Bronchial epithelial cell (primary cell): Measurements from ENCODE around the gene TTC13. TPM values are rescaled to one million over a fixed set of nuclear protein-coding genes. Genes with fewer than 3 reads are reported as not detected.
A peak's percentile ranks its signal among the peaks of the same experiment; 100 is the strongest.

Experiments used
- DNase-seq: peaks from one replicate; pipeline ENCODE4 v3.0.0-alpha.2; 2010; ENCODE audit warnings: low read depth
- FAIRE-seq: peaks from 2 replicates; lab custom pipeline; 2011; peaks lifted over from hg19 to GRCh38; lab: Jason Lieb, UNC
- H3K27me3 ChIP-seq: 2 replicates; pipeline ENCODE4 v1.5.1; 2011; ENCODE audit warnings: low read length; ENCODE audit not compliant: control insufficient read depth, insufficient read depth
- H3K36me3 ChIP-seq: 2 replicates; pipeline ENCODE4 v1.5.1; 2011; ENCODE audit warnings: low read length; ENCODE audit not compliant: control insufficient read depth, insufficient read depth
- H3K4me3 ChIP-seq: 2 replicates; pipeline ENCODE4 v1.5.1; 2011; ENCODE audit warnings: mild to moderate bottlenecking, low read depth, low read length, control low read depth
- total RNA-seq: library from RNA; depleted of rRNA; stranded (reverse); fragments of >200 nt; gene quantifications from 2 replicates; pipeline ENCODE4 v1.2.1, GENCODE V29; 2014
- TF ChIP-seq, protein P1 (sequence below): IDR thresholded peaks from 2 replicates; pipeline ENCODE4 v1.5.1; 2011; ENCODE audit warnings: mild to moderate bottlenecking, moderate library complexity, low read length, control low read depth, inconsistent platforms; ENCODE audit not compliant: insufficient read depth, severe bottlenecking

TTC13 gene
- total RNA-seq, 1 donor from 2014 or later, result 8.7 TPM

DNA sequence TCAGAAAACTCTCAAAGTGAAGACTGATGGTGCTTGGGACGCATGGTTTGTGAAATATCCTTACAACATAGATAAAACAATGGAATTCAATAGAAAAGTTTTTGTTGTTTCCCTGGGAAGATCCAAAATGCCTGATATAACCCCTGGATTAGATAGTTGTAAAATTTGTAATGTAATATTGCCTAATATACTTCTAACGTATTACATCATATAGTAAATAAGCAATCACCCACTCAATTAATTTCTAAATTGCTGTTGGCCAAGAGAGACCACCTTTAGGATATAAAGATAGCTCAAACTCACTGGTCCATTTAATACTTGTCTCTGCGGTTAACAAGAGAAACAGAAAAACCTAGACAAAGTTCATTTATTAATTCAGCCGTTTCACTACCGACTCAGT is 42.2 kb downstream of the TTC13 start:
- TF ChIP-seq, protein P1, sequence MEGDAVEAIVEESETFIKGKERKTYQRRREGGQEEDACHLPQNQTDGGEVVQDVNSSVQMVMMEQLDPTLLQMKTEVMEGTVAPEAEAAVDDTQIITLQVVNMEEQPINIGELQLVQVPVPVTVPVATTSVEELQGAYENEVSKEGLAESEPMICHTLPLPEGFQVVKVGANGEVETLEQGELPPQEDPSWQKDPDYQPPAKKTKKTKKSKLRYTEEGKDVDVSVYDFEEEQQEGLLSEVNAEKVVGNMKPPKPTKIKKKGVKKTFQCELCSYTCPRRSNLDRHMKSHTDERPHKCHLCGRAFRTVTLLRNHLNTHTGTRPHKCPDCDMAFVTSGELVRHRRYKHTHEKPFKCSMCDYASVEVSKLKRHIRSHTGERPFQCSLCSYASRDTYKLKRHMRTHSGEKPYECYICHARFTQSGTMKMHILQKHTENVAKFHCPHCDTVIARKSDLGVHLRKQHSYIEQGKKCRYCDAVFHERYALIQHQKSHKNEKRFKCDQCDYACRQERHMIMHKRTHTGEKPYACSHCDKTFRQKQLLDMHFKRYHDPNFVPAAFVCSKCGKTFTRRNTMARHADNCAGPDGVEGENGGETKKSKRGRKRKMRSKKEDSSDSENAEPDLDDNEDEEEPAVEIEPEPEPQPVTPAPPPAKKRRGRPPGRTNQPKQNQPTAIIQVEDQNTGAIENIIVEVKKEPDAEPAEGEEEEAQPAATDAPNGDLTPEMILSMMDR, result no peak
- Histone ChIP-seq H3K4me3 (no peak overlapping the region), H3K36me3 (no peaks in the 10 kb centered on the region), H3K27me3 (no peaks in the 10 kb centered on the region)
- FAIRE-seq (no peak), DNase-seq (no peak)

DNA sequence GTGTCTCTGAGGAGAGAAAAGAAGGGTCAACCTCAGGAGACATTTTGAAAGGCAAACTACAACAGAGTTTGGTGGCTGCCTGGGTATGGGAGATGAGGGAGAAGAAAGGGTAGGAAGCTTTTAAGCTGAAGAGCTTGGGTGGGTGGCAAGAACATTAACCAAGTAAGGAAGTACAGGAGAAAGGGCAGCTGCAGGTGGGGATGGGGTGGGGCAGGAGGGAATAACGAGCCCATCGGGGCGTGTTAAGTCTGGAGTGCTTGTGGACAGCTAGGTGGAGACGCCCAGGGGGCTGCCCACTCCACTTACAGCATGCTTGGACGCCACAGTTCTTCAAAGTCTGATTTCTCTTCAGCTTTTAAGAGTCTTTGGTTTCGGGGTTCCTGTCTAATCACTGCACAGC is 42.8 kb downstream of the TTC13 start:
- Histone ChIP-seq H3K4me3 (no peak overlapping the region), H3K36me3 (no peaks in the 10 kb centered on the region), H3K27me3 (no peaks in the 10 kb centered on the region)
- no peak for FAIRE-seq
- no peak for DNase-seq
- TF ChIP-seq, protein P1, result no peak

DNA sequence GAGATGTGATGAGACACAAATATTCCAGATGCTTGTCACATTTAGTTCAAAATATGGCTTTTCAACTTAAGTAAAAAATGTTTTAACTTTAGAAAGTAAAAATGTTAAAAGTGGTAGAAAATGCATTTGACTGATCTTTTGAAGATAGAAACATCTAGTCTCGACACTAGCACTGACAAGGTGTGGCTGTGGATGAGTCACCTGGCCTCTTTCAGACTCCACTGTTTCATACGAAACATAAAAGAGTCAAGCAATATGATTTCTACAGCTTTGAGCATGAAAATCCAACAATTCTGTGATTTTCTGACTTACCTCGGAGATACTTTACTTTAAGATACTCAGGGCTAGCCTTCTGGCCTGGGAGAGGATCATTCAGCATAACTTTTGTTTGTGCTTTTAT is 47.7 kb downstream of the TTC13 start:
- DNase-seq (peak; percentile 38), FAIRE-seq (no peak)
- Histone ChIP-seq H3K4me3 (no peak overlapping the region), H3K27me3 (no peaks in the 10 kb centered on the region), H3K36me3 (peaks cover 3% of the 10 kb centered on the region)
- TF ChIP-seq, protein P1, result no peak

DNA sequence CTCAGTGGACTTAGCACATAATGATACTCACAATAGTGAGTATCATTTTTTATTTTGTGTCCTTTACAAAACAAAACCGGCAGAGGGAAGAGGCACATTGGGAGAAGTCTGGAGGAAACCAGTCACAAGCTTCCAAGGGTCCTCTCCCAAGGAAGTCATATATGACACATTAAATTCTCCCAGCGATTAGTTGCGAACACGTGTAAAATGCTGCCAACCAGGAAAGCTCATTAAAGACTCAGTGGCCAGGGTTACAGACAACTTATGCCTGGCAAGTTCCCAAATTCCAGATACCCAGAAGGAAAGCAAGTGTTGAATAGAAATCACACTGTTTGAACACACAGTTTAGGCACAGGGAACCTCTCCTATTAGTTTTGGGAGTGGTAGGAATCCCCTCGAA is 52.5 kb downstream of the TTC13 start:
- no peak for DNase-seq
- Histone ChIP-seq H3K36me3 (peaks cover 3% of the 10 kb centered on the region), H3K4me3 (no peak overlapping the region), H3K27me3 (no peaks in the 10 kb centered on the region)
- FAIRE-seq, result no peak
- TF ChIP-seq, protein P1, result no peak

DNA sequence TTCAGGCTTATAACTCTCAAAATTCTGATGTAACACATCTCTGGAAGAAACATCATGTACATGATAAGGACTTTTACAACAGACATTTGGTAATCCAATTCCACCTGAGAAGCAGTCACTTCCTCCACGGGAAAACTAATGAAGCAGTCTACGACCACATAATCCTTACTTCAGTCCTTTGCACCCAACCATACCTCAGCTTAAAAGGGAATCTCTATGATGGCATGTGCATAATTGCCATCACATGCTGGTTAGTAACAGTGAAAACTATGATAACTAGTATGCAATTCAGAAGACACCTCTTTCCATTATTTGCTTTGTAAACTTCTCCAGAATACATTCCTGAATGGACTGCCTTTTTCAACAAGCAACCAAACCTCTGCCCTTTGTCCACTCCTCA is 53.1 kb downstream of the TTC13 start:
- peaks cover 3% of the 10 kb centered on the region for H3K36me3 ChIP-seq
- no peaks in the 10 kb centered on the region for H3K27me3 ChIP-seq
- no peak for FAIRE-seq

DNA sequence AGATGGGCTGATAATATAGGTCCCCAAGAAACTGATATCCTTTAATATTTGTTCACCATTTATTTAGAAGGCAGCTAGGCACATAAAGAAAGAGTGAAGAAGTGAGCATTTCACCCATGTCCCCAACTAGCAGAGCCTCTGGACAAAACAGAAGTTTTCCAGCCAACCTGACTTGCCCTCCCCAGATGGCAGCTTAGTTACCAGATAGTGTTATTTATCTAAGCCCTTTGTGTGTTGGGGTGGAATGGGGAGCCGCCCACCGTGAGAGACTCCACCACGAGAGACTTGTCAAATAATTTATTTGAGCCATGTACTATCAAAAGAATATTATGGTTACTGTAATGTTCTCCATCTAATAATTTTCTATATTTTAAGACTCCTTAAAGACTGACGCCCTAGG is 55.5 kb downstream of the TTC13 start:
- FAIRE-seq (no peak), DNase-seq (no peak)
- no peaks in the 10 kb centered on the region for H3K36me3 ChIP-seq
- TF ChIP-seq, protein P1, result no peak
- H3K4me3 ChIP-seq, result no peak overlapping the region
- H3K27me3 ChIP-seq, result no peaks in the 10 kb centered on the region

More for the DNA sequence above, 53.1 kb downstream of the TTC13 start:
- TF ChIP-seq, protein P1, result no peak
- H3K4me3 ChIP-seq, result no peak overlapping the region
- no peak for DNase-seq
